AG04450 (cell line): ENCODE data around the gene PIP5K1A. TPM values are rescaled to one million over a fixed set of nuclear protein-coding genes. Genes with fewer than 3 reads are reported as not detected.
"Not testable (repeated sequence)": the region's sequence is repeated elsewhere in the genome, so short reads cannot be mapped to it uniquely, and the experiment has no call there.

Experiments
- CTCF ChIA-PET: fragments of 300-600, 350-600 bp; formaldehyde crosslinking; extraction: SDS; loops from one replicate; lab custom pipeline; 2022; ENCODE audit warnings: antibody characterized with exemption, inconsistent platforms; lab: Charles Lee
- POLR2A ChIA-PET: fragments of 350-600 bp; formaldehyde crosslinking; extraction: SDS; loops from one replicate; lab custom pipeline; 2021; ENCODE audit warnings: antibody characterized with exemption, inconsistent platforms; lab: Yijun Ruan, JAX
- DNase-seq: peaks from one replicate; pipeline ENCODE4 v3.0.0-alpha.2; 2011; ENCODE audit warnings: low read depth, low spot score
- H3K27ac ChIP-seq: one replicate; pipeline ENCODE4 v1.5.1; 2012; ENCODE audit warnings: low read depth, low read length, control low read depth
- H3K27me3 ChIP-seq: one replicate; pipeline ENCODE4 v1.6.0; 2012; ENCODE audit warnings: low read length; ENCODE audit not compliant: control insufficient read depth, insufficient read depth
- H3K4me3 ChIP-seq: 2 replicates; pipeline ENCODE4 v1.5.1; 2011; ENCODE audit warnings: mild to moderate bottlenecking, low read depth, low read length, control low read depth
- H3K9me3 ChIP-seq: 2 replicates; pipeline ENCODE4 v1.5.1; 2012; ENCODE audit warnings: low read length; ENCODE audit not compliant: control insufficient read depth, insufficient read depth
- polyA plus RNA-seq: library from polyadenylated mRNA; depleted of rRNA; stranded (reverse); fragments of >200 nt; gene quantifications from 2 replicates; pipeline ENCODE4 v1.2.3, GENCODE V29; 2011
- TF ChIP-seq, protein P1 (sequence below): IDR thresholded peaks from 2 replicates; pipeline ENCODE4 v1.5.1; 2011; ENCODE audit warnings: low read depth, low read length, control low read depth, inconsistent platforms

PIP5K1A gene
- polyA plus RNA-seq, 1 experiment = 170 TPM

DNA sequence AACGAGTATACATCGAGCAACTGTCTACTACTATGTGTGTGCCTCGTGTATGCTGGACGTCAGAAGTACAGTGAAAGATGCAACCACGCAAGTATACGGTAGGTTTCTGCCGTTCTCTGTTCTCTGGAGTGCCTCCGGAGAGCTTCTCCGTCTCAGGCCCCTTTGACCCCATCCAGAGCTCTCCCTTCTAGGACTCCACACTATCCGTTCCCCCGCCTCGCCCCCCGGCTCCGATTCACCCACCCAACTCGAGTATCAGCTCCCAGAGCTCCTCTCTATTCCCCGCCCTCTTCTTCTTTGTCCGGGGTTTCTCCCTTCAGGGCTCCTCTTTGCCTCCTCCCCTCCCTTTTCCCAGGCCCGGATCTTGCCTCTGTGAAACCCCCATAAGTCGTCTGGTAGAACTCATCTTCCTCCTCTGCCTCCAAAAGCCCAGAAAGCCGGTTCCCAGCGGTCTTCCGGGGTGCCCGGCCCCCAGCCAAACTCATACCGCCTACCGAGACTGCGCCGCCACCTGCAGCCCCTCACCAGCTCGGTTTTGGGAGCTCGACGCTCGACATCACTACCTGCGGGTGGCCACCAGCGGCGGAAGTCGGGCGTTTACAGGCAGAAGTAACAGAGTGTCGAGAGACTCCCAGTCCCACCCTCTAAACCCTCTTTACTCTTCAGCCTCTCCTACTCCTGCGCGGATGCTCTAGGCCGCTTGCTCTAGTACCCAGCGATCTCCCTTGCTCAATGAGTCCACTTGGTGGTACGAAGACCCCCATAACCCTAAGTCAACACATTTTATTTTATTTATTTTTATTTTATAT lies 8.5 kb upstream of the PIP5K1A start, which contains the start of gene VPS72:
Gene VPS72, minus strand, starts transcription at position 561 of the 809 bp plus-strand sequence. Its CDS starts 76 bp downstream, at position 485.
- H3K4me3 ChIP-seq = peak within 1 kb of the TSS; percentile 84
- CTCF ChIA-PET = interaction anchor here (0.6 to 2.3 kb wide), 5 partner anchors 14 to 181 kb away, joined by 3 to 7 read pairs (median 5); partner anchors contain the start of genes PRUNE1 and TMOD4
- H3K27ac ChIP-seq = peak within 1 kb of the TSS; percentile 91
- TF ChIP-seq, protein P1, sequence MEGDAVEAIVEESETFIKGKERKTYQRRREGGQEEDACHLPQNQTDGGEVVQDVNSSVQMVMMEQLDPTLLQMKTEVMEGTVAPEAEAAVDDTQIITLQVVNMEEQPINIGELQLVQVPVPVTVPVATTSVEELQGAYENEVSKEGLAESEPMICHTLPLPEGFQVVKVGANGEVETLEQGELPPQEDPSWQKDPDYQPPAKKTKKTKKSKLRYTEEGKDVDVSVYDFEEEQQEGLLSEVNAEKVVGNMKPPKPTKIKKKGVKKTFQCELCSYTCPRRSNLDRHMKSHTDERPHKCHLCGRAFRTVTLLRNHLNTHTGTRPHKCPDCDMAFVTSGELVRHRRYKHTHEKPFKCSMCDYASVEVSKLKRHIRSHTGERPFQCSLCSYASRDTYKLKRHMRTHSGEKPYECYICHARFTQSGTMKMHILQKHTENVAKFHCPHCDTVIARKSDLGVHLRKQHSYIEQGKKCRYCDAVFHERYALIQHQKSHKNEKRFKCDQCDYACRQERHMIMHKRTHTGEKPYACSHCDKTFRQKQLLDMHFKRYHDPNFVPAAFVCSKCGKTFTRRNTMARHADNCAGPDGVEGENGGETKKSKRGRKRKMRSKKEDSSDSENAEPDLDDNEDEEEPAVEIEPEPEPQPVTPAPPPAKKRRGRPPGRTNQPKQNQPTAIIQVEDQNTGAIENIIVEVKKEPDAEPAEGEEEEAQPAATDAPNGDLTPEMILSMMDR = no peak
- H3K9me3 ChIP-seq = no peaks in the 10 kb centered on the region
- no peaks in the 10 kb centered on the region for H3K27me3 ChIP-seq
- POLR2A ChIA-PET = interaction anchor here (0.5 to 1.5 kb wide), 13 partner anchors 14 to 159 kb away, joined by 3 to 10 read pairs (median 4); partner anchors contain the start of genes PSMD4, TMOD4, TNFAIP8L2 and ZNF687
- peak; percentile 76 for DNase-seq

- H3K4me3 ChIP-seq = no peak overlapping the region
- no peaks in the 10 kb centered on the region for H3K9me3 ChIP-seq
- POLR2A ChIA-PET = interaction anchor here (0.7 kb wide), 1 partner anchor 127 kb away, joined by 3 read pairs; no protein-coding TSS in a partner anchor
- no peaks in the 10 kb centered on the region for H3K27me3 ChIP-seq
- DNase-seq = no peak
- TF ChIP-seq, protein P1 = no peak
- H3K27ac ChIP-seq = no peak overlapping the region
- CTCF ChIA-PET = interaction anchor here (0.7 kb wide), 1 partner anchor 161 kb away, joined by 3 read pairs; no protein-coding TSS in a partner anchor
Measured at GRCh38 chr1:151192047-151192446, 6.3 kb upstream of the PIP5K1A start.

DNA sequence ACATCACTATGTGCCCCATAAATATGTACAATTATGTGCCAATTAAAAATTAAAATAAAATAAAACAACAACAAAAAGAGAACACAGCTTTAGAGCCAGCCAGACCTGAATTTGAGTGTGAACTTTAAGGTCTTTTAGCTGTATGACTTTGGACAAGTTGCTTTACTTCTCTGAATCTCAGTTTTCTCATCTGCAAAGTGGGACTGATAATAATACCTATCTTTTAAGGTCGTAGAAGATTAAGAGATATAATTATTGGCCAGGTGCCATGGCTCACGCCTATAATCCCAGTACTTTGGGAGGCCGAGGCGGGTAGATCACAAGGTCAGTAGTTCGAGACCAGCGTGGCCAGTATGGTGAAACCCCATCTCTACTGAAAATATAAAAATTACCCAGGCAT lies 5.0 kb upstream of the PIP5K1A start:
- Histone ChIP-seq H3K9me3 (no peaks in the 10 kb centered on the region), H3K27me3 (no peaks in the 10 kb centered on the region), H3K4me3 (no peak overlapping the region), H3K27ac (no peak overlapping the region)
- ChIA-PET POLR2A (no interaction called here), CTCF (interaction anchor here (0.6 kb wide), 1 partner anchor 51 kb away, joined by 4 read pairs; no protein-coding TSS in a partner anchor)
- no peak for DNase-seq
- TF ChIP-seq, protein P1 = no peak

DNA sequence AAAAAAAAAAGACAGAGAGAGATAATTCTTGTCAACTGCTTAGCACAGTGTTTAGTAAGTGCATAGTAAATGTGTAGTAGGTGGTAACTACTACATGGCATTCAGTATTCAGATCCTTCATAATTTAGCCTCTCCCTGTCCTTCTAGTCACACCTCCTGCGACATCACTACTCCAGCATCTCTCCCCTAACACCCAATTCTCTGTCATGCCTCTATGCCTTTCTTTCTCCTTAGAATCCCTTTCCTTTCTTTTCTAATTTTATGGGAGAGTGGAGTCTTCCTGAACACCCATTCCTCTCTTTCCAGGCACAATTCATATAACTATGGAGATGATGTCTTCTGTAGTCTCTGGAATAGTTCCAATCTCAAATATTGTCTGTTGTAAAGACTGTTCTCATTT lies 4.5 kb upstream of the PIP5K1A start:
- no peak overlapping the region for H3K27ac ChIP-seq
- no peak for DNase-seq
- CTCF ChIA-PET = interaction anchor here (4.3 kb wide), 1 partner anchor 58 kb away, joined by 32 read pairs; no protein-coding TSS in a partner anchor
- TF ChIP-seq, protein P1 = no peak
- H3K9me3 ChIP-seq = no peaks in the 10 kb centered on the region
- no peaks in the 10 kb centered on the region for H3K27me3 ChIP-seq
- POLR2A ChIA-PET = no interaction called here
- H3K4me3 ChIP-seq = no peak overlapping the region

DNA sequence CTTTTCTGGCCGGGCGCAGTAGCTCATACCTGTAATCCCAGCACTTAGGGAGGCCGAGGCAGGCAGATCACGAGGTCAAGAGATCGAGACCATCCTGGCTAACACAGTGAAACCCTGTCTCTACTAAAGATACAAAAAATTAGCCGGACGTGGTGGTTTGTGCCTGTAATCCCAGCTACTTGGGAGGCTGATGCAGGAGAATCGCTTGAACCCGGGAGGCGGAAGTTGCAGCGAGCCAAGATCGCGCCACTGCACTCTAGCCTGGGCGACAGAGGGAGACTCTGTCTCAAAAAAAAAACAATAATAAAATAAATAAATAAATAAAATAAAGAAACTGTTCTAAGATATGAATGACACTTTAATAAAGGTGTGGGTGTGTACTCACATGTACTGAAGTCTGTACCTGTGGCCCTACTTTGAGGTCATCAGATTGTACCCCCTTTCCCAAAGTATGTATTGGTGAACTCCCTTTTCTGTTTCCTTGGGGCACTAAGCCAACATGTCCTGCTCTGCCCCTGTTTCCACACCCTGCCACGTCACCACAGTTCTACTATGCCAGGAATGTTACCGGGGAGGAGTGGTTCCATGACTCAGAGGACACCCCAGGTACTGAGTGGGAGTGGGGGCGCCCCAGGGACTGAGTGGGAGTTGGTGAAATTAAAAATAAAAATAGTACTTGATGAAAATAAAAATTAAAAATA lies 3.3 kb upstream of the PIP5K1A start:
- H3K27ac ChIP-seq = peak overlapping the region; percentile 61
- DNase-seq, H3K9me3 ChIP-seq, H3K4me3 ChIP-seq, H3K27me3 ChIP-seq: not testable (repeated sequence)
- ChIA-PET POLR2A (interaction anchor here (1.6 kb wide), 1 partner anchor 60 kb away, joined by 5 read pairs; the partner anchor contains the start of gene PSMD4), CTCF (interaction anchor here (0.6 to 4.3 kb wide), 6 partner anchors 10 to 229 kb away, joined by 3 to 32 read pairs (median 6); no protein-coding TSS in a partner anchor)
